HG03045 (cell line): ENCODE results near the gene NTN1.
A peak's percentile ranks its signal among the peaks of the same experiment; 100 is the strongest.

Experiments used
- ATAC-seq: cut with Tn5 transposase; IDR thresholded peaks from one replicate; pipeline ENCODE4 v1.9.1; 2021; ENCODE audit warnings: mild to moderate bottlenecking, moderate library complexity; ENCODE audit not compliant: unreplicated experiment

Gene NTN1

GRCh38 chr17:9187828-9188227, 166.5 kb downstream of the NTN1 start:
- ATAC-seq, result no peak

- ATAC-seq, result no peak
These were observed 167.1 kb downstream of the NTN1 start for GRCh38 chr17:9188367-9188766.

- no peak for ATAC-seq
These were observed 168.6 kb downstream of the NTN1 start for GRCh38 chr17:9189870-9190269.

GRCh38 chr17:9192010-9192409, 170.7 kb downstream of the NTN1 start:
- no peak for ATAC-seq

GRCh38 chr17:9195411-9195810, 174.1 kb downstream of the NTN1 start:
- no peak for ATAC-seq

- no peak for ATAC-seq
These were observed 174.8 kb downstream of the NTN1 start for GRCh38 chr17:9195961-9196670.

- ATAC-seq, result no peak
These were observed 178.6 kb downstream of the NTN1 start for GRCh38 chr17:9199571-9200551.

GRCh38 chr17:9200699-9201359, 179.5 kb downstream of the NTN1 start:
- ATAC-seq, result peak; percentile 53

GRCh38 chr17:9202532-9202931, 181.2 kb downstream of the NTN1 start:
- no peak for ATAC-seq

GRCh38 chr17:9203771-9204425, 182.6 kb downstream of the NTN1 start:
- ATAC-seq, result no peak

GRCh38 chr17:9204637-9205329, 183.5 kb downstream of the NTN1 start:
- ATAC-seq, result no peak

GRCh38 chr17:9205520-9206409, 184.5 kb downstream of the NTN1 start:
- ATAC-seq, result no peak

GRCh38 chr17:9206410-9206703, 185.0 kb downstream of the NTN1 start:
- ATAC-seq, result no peak

GRCh38 chr17:9206741-9207332, 185.5 kb downstream of the NTN1 start:
- ATAC-seq, result no peak

- no peak for ATAC-seq
These were observed 187.2 kb downstream of the NTN1 start for GRCh38 chr17:9208381-9209105.

- no peak for ATAC-seq
These were observed 188.0 kb downstream of the NTN1 start for GRCh38 chr17:9209347-9209746.

- ATAC-seq, result no peak
These were observed 188.6 kb downstream of the NTN1 start for GRCh38 chr17:9209781-9210370.

GRCh38 chr17:9211133-9211765, 189.9 kb downstream of the NTN1 start:
- ATAC-seq, result no peak
